HG03045 (cell line): ENCODE results near the gene SLC35F3.
"Not testable (repeated sequence)": the region's sequence is repeated elsewhere in the genome, so short reads cannot be mapped to it uniquely, and the experiment has no call there.

ENCODE experiments used
- ATAC-seq: cut with Tn5 transposase; IDR thresholded peaks from one replicate; pipeline ENCODE4 v1.9.1; 2021; ENCODE audit warnings: mild to moderate bottlenecking, moderate library complexity; ENCODE audit not compliant: unreplicated experiment

Gene SLC35F3

DNA sequence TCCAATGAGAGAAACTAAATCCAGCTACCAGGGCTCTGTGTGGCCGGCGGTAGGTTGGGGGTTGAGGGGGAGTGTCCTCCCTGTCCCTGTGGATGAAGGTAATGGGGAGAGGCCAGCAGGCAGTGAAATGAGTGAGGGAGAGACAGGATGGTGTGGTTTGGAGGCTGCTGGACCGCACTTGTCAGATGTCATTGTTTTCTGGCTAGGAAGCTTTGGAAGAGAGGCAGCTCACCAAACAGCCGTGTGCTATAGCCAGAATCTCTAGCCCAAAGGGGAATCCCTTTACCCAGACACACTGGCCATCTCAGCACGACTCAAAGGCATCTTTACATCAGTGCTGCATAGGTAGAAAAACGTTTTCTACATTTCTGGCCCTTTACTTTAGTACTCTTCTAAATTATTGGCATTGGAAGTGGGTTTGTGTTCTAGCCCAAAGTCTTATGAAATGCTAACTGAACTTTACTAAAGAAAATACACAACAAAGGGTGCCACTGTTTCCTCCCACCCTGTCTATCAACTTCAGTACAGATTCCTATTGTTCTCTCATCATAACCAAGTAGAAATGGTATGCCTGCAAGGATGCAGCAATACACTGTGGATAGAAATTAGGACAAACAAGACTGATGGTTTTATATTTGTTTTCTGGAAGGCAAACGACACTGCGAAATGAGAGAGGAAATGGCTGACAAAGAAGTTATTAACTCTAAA, 372.8 kb downstream of the SLC35F3 start:
- no peak for ATAC-seq

DNA sequence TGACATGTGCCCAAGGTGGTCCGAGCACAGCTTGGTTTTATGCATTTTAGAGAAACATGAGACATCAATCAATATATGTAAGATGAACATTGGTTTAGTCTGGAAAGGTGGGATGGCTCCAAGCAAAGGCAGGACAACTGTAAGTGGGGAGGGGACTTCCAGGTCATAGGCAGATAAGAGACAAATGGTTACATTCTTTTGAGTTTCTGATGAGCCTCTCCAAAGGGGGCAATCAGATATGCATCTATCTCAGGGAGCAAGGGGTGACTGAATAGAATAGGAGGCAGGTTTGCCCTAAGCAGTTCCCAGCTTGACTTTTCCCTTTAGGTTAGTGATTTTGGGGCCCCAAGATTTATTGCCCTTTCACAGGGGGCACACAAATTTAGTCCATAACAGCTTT, 374.5 kb downstream of the SLC35F3 start:
- no peak for ATAC-seq

DNA sequence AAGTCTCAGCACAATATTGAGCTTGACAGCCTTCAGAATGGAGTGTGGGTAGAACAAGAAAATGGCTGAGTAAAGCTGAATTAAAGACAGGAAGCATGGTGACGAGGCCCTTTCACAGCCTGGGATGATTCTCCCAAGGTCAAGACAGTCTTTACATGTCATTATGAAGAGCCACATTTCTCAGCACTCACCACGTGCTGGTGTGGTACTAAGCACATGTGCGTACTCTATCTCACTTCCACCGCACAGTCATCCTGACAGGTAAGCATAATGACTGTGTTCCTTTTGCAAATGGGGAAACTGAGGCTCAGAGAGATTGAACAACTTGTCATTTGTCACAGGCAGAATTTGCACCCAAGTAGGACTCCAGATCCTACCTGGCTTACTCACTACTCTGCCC, 376.0 kb downstream of the SLC35F3 start:
- no peak for ATAC-seq

DNA sequence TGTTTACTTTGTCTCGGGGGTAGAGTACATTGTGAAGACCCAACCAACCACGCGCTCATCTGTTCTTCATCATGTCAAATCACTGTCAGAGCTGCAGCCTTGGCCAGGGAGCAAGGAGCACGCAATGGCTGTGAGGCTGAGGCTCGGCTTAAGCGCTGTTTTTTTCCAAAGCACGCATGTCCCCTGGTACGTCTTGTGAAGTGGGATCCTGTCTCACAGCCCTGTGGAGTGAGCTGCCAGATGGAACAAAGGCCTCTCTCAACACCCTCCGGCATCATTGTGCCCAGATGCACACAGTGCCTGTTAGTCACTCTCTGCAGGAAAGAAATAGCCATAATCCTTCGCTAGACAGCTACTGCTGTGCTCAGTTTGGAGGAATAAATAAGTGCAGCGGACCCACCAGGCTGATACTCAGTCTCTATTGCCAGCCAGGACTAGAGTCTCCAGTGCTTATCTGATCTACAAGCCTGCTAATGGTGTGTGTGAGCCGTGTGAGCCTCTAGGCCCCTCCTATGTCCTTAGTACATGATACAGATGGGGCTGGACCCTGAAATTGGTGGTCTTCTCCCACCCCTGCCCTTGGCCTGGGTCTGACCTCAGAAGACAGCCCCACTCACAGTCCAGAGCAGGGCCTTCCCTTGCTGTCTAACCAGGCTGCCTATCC, 377.5 kb downstream of the SLC35F3 start:
- ATAC-seq = no peak

DNA sequence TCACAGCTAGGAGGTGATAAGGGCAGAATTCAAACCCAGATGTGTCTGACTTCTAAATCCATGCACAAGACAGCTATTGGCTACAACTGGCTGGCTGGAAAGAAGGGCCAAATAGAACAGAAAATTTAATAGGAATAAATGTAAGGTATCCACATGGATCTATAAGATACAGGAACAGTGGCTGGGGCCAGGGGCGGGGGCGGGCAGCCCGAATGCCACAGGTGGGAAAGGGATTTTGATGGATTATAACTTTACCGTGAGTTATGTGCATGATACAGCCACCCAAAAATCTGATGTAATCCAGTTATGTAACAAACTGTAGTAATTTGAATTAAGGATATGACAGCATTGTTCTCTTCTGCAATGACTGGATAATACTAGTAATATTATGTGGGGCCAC, 381.7 kb downstream of the SLC35F3 start:
- ATAC-seq = no peak

DNA sequence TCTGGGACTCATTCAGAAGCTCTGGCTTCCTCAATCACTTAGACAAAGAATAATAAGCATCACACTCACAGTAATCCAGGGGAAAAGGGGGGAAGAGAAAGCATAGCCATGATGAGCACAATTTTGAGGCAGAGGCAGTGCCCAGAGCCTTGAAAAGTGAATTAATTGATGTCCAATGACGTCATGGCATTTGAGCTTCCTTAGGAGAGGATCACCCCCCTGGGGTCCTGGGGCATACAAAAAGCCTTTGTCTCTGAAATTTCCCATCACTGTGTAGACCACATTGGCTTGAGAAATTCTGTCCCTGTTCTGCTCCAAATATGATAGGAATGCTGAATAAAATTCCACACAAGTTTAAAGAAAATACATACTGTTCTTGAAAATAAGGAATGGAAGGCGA, 384.5 kb downstream of the SLC35F3 start:
- ATAC-seq = no peak

DNA sequence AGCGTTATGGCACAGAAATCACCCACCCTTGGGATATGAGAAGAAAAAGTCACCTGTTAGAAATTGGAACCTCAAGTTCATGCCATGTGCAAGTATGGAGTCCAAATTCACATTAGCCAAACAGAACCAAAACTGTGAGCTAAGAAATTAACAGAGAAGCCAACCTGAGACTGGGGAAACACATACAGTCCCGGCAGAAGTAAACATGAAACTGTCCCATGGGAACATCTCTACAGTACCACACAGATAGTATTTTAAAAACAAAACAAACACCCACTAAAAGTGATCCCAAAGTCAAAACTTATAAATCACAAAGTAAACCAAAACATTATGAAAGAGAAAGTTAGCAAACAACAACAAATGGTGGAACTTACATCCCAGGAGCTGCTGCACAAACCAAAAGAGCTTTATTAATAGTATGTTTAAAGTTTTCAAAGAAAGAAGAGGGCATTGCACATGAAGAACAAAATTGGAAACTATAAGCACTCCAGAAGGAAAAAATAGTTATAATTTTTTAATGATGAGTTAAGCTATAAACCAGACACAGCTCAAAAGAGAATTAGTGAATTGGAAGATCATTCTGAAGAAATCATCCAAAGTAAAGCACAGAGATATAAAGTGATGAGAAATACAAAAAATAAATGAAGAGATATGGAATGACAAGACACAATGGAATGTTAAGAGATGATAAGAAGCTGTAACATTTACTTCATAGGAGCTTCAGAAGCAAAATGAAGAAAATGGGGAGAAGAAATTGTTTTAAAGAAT, 385.2 kb downstream of the SLC35F3 start:
- no peak for ATAC-seq

DNA sequence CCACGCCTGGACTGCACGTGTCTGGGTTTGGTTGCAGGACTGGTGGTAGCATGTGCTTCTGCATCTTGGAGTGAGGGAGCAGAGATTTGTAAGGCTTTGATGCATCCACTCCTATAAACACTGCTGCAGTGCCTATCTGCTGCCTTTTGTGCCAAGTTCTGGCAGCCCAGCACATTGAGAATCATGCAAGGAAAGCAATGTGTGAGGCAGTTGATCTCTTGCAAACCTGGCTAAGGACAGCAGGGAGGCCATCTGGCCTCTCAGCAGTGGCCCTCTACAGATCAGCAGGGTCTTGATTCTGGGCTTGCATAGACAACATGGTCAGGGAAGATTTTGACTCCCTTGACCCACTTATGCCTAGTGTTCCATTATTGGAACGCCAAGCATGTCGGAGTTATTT, 387.5 kb downstream of the SLC35F3 start:
- no peak for ATAC-seq

DNA sequence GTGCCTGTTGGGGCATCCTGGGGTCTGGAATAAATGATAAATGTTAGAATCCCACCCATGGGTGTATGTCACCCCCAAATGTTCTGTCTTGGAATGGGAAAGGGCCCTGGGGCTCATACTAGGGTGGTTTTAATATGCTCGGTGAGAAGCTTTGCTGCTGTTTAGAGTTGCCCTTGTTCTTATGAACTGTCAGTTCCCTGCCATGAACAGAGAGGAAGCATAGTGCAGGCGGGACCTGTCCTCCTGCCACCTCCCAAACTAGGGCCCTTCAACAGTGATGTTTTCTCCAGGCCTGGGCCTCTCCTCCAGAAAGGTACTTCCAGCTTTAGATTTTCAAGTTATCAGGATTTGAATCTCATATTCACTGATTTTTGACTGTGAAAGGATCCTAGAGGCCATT, 388.1 kb downstream of the SLC35F3 start:
- no peak for ATAC-seq

DNA sequence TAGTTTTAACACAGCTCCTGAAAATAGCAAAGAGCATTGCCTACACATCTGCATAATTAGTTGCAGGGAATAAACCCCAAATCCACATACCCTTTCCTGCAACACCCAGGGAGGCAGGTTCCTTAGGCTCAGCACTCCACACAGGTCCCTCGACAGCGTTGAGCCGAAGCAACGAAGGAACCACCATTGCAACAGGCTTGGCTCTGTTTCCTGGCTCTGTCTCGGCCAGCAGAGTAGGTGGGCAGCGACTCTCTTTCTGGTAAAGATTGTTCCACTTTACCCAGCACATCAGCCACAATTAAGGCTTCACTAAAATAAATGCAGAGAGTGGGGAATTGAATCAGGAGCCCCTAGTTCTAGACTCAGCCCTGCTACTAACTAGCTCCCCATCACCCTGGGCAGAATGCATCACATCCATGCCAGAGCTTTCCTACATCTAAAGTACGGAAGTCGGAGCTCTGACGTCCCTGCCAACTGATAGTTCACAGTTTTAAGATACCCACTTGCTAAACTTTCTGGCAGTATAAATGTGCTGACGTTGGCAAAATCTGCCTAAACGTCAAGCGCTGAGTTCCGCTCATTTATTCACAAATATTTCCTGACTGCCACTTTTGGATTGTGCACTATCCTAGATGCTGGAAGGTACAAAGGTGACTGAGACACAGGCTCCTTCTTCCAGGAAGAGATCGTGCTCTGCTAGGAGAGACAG, 389.8 kb downstream of the SLC35F3 start:
- no peak for ATAC-seq

DNA sequence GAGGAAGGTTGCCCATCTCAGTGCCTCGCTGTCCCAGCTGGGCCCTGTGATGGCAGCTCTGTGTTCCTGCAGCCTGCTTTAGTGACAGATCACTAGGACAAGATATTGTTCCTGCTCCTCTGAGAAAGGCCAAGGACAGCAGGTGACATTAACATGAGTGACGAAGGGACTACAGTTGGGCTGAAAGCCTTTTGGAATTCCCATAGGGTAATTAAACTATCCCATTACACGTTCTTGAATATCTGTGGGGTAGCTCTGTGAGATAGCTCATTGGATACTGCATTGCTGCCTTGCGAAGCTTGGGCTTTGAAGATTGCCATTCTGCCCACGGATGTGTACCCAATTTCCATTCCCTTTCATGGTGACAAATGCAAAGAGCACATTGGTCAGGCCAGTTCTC, 390.6 kb downstream of the SLC35F3 start:
- no peak for ATAC-seq

DNA sequence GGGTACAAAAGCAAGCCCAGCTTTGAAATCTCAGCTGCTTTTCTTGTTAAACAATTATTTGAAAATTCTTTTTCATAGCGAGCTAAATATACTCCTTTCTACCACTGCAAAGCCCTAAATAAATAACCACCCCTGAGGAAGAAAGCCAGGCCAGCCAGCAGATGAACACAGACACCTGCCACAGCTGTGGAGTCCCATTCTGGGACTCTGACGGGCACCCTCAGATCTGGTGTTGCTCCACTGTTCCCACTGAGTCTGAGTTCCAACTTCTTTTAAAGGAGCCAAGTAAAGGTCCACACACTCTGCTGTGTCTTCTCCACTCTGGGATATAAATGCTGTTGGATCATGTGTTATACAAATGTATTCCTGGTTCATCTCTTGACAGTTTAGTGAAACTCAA, 391.1 kb downstream of the SLC35F3 start:
- ATAC-seq = no peak

DNA sequence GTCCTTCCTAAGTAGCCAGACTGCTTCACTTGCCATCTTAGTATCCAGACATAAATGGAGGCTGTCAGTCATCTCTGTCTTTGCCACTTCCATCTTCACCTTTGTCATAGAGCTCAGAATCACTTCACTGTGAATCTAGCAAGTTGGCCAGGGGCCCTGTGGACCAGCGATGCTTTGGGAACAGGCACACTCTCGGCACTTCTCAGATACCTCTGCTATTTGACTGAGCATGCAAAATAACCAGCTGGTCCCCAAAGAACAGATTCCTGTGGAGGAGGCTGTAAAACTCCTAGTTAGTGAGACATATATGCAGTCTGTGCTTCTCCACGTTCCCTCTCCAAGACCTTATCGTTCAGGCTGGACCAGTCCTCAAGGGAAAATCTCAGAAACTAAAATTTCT, 392.0 kb downstream of the SLC35F3 start:
- ATAC-seq = no peak

DNA sequence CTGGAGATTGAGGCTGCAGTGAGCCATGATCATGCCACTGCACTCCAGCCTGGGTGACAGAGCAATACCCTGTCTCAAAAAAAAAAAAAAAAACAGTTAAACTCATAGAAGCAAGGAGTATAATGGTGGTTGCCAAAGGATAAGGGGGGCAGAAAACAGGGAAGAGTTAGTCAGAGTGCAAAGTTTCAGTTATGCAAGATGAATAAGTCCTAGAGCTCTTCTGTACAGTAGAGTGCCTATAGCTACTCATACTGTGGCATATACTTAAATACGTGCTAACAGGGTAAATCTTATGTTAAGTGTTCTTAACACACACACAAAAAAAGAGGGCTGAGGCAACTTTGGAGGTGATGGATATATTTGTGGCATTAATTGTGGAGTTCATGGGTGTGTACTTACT, 393.2 kb downstream of the SLC35F3 start:
- ATAC-seq = no peak

DNA sequence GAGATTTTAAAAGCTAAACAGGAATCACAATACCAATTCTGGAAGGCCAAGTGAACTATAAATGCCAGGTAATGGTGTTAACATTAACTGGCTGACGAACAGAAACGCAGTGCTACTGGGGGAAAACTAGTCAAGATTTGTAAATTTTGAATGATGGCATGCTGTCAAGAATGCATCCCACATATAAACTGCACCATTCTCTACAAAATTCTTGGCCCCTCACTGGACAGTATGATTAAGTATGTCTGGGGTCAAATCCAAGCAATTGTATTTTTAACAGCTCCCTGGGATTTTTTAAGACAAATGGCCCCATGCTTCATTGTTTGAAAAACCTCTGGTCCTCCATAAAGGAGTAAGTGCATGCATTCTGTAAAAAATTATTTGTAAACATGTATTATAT, 395.6 kb downstream of the SLC35F3 start:
- no peak for ATAC-seq

DNA sequence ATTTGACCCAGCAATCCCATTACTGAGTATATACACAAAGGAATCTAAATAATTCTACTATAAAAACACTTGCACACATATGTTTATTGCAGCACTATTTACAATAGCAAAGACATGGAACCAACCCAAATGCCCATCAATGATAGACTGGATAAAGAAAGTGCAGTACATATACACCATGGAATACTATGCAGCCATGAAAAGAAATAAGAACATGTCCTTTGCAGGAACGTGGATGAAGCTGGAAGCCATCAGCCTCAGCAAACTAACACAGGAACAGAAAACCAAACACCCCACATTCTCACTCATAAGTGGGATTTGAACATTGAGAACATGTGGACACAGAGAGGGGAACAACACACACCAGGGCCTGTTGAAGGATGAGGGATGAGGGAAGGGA, 397.2 kb downstream of the SLC35F3 start:
- not testable (repeated sequence) for ATAC-seq

DNA sequence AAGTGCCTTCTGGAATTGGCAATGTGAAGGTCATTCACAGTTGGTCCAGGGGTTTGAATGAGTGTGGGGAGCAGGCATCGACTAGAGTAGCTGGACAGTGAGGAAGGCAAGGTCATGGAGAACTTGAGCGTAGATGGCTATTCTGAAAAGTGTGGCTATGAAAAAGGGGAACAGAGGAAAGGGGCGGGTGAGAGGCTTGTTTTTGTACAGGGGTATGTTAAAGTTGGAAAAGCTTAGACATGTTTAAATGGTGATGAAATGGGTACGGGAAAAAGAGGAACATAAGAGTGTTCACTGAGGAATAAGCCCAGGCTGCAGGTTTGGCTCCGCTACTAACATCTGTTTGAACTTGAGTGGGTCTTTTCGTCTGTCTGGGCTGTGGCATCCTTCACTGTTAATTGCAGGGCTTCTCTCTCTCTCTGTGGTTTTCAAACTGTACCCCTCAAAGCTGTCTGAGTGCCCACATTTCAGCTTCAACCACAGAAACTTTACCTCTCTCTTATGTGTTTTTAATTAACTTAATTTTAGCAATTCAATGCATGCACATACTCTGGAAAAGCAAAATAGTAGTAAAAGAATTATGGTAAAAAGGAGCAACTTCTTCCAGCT, 398.0 kb downstream of the SLC35F3 start:
- ATAC-seq = no peak

DNA sequence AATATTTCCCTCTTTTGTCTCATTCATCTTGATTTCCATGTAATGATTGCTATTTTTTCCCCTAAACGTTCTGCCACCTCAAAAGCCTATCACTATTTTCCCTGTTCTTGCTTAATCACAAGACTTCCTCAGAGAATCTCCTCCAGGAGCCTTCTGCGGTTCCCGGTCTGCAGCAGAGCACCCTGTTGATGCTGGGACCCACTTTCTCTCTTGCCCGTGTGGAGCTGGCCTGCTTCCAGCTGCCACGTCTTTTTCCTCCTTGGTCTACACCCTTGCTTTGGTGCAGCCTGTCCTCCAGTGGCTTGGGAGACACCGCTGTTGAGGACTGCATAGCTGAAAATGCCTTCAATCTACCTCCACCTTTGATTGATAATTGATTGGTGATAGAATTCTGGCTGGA, 398.8 kb downstream of the SLC35F3 start:
- ATAC-seq = no peak

DNA sequence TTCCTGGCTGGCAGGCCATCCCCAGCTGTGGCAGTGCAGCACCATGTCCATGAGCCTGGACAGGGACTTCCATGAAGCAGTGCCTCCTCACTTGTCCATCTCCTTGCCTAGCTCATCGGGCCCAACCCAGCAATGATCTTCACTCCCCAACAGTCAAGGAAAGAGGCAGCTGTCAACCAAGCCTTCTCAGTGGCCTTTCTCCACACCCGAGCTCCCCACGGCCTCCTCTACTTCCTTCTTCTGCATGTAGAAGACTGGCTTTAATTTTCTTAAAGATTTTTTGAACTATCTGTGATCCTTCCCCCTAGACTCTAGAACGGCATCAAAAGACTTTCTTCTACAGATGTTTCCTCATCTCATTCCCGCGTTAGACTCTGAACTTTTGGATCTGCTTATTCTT, 403.2 kb downstream of the SLC35F3 start:
- ATAC-seq = no peak

DNA sequence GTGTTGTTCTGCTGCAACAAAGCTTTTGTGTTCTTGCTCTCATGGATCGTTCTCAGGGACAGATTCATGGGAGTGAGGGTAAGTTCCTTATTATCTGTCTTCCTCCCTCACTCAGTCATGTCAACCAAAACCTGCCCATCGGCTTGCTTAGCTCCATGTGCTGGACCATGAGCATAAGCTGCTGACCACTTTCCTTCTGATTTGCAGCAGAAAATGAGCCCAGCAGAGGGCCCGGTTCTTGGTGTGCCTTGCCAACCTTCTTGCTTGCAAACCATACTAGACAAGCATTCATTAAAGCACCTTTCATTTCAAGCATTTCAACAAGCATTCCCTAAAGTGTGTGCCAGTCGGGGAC, 404.7 kb downstream of the SLC35F3 start:
- no peak for ATAC-seq
